ENCODE measurements around the gene UST.

Gene UST

DNA sequence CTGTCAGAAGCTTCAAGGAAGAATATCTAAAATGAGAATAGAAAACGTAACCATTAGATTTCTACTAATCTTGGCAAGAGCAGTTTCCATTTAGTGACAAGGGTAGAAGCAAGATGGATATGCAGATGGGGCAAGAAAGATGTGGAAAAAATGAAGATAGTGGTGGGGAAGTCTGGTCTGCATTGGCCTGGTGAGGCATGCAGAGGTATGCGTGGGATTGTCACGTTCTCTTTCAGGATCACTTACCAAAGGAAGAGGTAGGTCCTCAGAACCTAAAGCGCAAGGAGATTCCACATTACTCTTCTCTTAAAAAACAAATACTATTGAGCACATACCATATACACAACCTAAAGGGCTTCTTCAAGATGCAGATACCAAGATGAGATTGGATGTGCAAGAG is 238.7 kb downstream of the UST start:
- Histone ChIP-seq H3K79me2 (ENCODE audit: control insufficient read depth, low read length) (no peaks in the 10 kb centered on the region), H3K36me3 (ENCODE audit: control insufficient read depth, low read length) (no peaks in the 10 kb centered on the region), H3K9me3 (ENCODE audit: control insufficient read depth, insufficient read depth, low read length) (no peaks in the 10 kb centered on the region), H3F3A (ENCODE audit: control insufficient read depth, insufficient read depth) (no peaks in the 10 kb centered on the region), H3K4me2 (ENCODE audit: low read length) (no peak overlapping the region), H3K4me1 (ENCODE audit: control insufficient read depth, low read length) (no peaks in the 10 kb centered on the region), H3K4me3 (ENCODE audit: low read length) (no peak overlapping the region), H3K9me2 (replicated peaks; ENCODE audit: control insufficient read depth, low read length) (no peaks in the 10 kb centered on the region), H3K27ac (ENCODE audit: low read depth, low read length) (no peak overlapping the region), H3K27me3 (ENCODE audit: control insufficient read depth, low read length) (peaks cover 14% of the 10 kb centered on the region; the same call in 1 of the 2 replicates), H4K20me1 (ENCODE audit: control insufficient read depth, insufficient read depth, low read depth, low read length) (no peaks in the 10 kb centered on the region)
- TF ChIP-seq EZH2phosphoT487 (IDR thresholded peaks at IDR 0.05; ENCODE audit: borderline replicate concordance, low read length): no peak
- TF ChIP-seq, protein P1, sequence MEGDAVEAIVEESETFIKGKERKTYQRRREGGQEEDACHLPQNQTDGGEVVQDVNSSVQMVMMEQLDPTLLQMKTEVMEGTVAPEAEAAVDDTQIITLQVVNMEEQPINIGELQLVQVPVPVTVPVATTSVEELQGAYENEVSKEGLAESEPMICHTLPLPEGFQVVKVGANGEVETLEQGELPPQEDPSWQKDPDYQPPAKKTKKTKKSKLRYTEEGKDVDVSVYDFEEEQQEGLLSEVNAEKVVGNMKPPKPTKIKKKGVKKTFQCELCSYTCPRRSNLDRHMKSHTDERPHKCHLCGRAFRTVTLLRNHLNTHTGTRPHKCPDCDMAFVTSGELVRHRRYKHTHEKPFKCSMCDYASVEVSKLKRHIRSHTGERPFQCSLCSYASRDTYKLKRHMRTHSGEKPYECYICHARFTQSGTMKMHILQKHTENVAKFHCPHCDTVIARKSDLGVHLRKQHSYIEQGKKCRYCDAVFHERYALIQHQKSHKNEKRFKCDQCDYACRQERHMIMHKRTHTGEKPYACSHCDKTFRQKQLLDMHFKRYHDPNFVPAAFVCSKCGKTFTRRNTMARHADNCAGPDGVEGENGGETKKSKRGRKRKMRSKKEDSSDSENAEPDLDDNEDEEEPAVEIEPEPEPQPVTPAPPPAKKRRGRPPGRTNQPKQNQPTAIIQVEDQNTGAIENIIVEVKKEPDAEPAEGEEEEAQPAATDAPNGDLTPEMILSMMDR (IDR thresholded peaks at IDR 0.05; ENCODE audit: low read depth, low read length, poor library complexity, severe bottlenecking): no peak

DNA sequence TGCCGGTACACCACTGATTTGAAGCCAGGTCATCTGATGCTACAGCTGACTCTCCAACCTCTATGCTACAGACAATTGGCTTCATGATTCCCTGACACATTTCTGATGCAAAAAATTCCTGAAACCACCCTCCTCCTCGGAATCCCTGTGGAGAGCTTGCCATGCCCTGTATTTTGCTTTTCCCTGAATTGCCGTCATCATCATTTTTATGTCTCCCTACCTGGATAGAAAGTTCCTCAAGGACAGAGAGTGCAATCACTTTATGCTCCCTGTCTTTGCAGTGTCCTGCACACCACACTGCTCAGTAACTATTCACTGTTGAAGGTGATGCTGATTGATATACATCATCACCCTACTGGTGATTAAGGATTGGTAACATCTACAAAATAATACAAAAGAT is 239.8 kb downstream of the UST start:
- Histone ChIP-seq H3K27me3 (ENCODE audit: control insufficient read depth, low read length) (peaks cover 8% of the 10 kb centered on the region; the same call in 1 of the 2 replicates), H3K36me3 (ENCODE audit: control insufficient read depth, low read length) (no peaks in the 10 kb centered on the region), H3K4me1 (ENCODE audit: control insufficient read depth, low read length) (no peaks in the 10 kb centered on the region), H3K9me2 (replicated peaks; ENCODE audit: control insufficient read depth, low read length) (no peaks in the 10 kb centered on the region), H3F3A (ENCODE audit: control insufficient read depth, insufficient read depth) (no peaks in the 10 kb centered on the region), H3K4me2 (ENCODE audit: low read length) (no peak overlapping the region), H4K20me1 (ENCODE audit: control insufficient read depth, insufficient read depth, low read depth, low read length) (no peaks in the 10 kb centered on the region), H3K9me3 (ENCODE audit: control insufficient read depth, insufficient read depth, low read length) (no peaks in the 10 kb centered on the region), H3K4me3 (ENCODE audit: low read length) (no peak overlapping the region), H3K27ac (ENCODE audit: low read depth, low read length) (no peak overlapping the region), H3K79me2 (ENCODE audit: control insufficient read depth, low read length) (no peaks in the 10 kb centered on the region)
- TF ChIP-seq, protein P1 (IDR thresholded peaks at IDR 0.05; ENCODE audit: low read depth, low read length, poor library complexity, severe bottlenecking): no peak

DNA sequence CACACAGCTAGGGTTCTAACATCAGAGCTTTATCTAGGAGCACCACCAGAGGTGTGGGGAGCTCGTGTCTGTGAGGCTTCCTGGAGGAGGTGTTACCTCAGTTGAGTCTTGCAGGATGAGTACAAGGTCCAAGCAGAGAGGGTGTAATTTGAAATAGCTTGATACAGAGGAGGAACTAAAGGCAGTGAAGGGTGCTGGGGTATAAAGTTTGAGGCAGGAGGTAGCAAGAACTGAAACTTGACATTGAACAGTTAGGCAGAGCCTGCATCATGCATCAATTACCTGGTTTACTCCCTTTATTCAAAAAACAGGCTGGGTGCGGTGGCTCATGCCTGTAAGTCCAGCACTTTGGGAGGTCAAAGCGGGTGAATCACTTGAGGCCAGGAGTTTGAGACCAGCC is 241.2 kb downstream of the UST start:
- Histone ChIP-seq H3K27me3 (ENCODE audit: control insufficient read depth, low read length) (peaks cover 8% of the 10 kb centered on the region; the same call in 1 of the 2 replicates), H3K9me2 (replicated peaks; ENCODE audit: control insufficient read depth, low read length) (no peaks in the 10 kb centered on the region), H3K36me3 (ENCODE audit: control insufficient read depth, low read length) (no peaks in the 10 kb centered on the region), H3K79me2 (ENCODE audit: control insufficient read depth, low read length) (no peaks in the 10 kb centered on the region), H3F3A (ENCODE audit: control insufficient read depth, insufficient read depth) (no peaks in the 10 kb centered on the region), H3K4me3 (ENCODE audit: low read length) (no peak overlapping the region), H3K9me3 (ENCODE audit: control insufficient read depth, insufficient read depth, low read length) (no peaks in the 10 kb centered on the region), H4K20me1 (ENCODE audit: control insufficient read depth, insufficient read depth, low read depth, low read length) (no peaks in the 10 kb centered on the region), H3K4me2 (ENCODE audit: low read length) (no peak overlapping the region), H3K27ac (ENCODE audit: low read depth, low read length) (no peak overlapping the region), H3K4me1 (ENCODE audit: control insufficient read depth, low read length) (no peaks in the 10 kb centered on the region)
- no peak for TF ChIP-seq EZH2phosphoT487 (IDR thresholded peaks at IDR 0.05; ENCODE audit: borderline replicate concordance, low read length)
- TF ChIP-seq, protein P1 (IDR thresholded peaks at IDR 0.05; ENCODE audit: low read depth, low read length, poor library complexity, severe bottlenecking): no peak

DNA sequence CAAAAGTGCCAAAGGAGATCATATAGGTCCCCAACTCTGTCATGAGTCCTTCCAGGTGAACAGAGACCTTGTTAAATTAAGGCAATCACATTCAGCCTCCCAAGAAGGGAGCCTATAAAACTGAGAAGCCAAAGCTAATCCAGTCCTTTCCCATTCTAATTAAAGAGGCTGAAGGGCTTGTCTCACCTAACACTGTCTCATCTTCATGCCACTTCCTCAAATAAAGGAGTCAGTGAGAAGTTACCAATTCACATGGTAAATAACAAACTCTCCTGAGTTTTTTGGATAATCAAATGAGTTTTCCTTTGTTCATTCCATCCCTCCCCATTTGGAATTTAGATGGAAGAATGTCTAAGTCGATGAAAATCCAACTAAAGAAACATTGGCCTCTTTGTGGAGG is 242.8 kb downstream of the UST start:
- Histone ChIP-seq H3K4me1 (ENCODE audit: control insufficient read depth, low read length) (no peaks in the 10 kb centered on the region), H3K27ac (ENCODE audit: low read depth, low read length) (no peak overlapping the region), H3K4me3 (ENCODE audit: low read length) (no peak overlapping the region), H3K79me2 (ENCODE audit: control insufficient read depth, low read length) (no peaks in the 10 kb centered on the region), H3K36me3 (ENCODE audit: control insufficient read depth, low read length) (no peaks in the 10 kb centered on the region), H3K4me2 (ENCODE audit: low read length) (no peak overlapping the region), H4K20me1 (ENCODE audit: control insufficient read depth, insufficient read depth, low read depth, low read length) (no peaks in the 10 kb centered on the region), H3K9me2 (replicated peaks; ENCODE audit: control insufficient read depth, low read length) (no peaks in the 10 kb centered on the region), H3K9me3 (ENCODE audit: control insufficient read depth, insufficient read depth, low read length) (no peaks in the 10 kb centered on the region), H3K27me3 (ENCODE audit: control insufficient read depth, low read length) (peaks cover 6% of the 10 kb centered on the region; the same call in 1 of the 2 replicates), H3F3A (ENCODE audit: control insufficient read depth, insufficient read depth) (no peaks in the 10 kb centered on the region)
- no peak for TF ChIP-seq EZH2phosphoT487 (IDR thresholded peaks at IDR 0.05; ENCODE audit: borderline replicate concordance, low read length)
- TF ChIP-seq, protein P1 (IDR thresholded peaks at IDR 0.05; ENCODE audit: low read depth, low read length, poor library complexity, severe bottlenecking): no peak
